ENCODE data around the gene ARX.
A peak's percentile ranks its signal among the peaks of the same experiment; 100 is the strongest.

The ARX gene

GRCh38 chrX:25015486-25016360 lies at the start of gene ARX:
ARX (minus strand) TSS chrX:25015965; CDS start chrX:25015737, 228 bp downstream.
- no peak for DNase-seq

- no peak for DNase-seq
These were observed 43.5 kb upstream of the ARX start for GRCh38 chrX:25059273-25059672.

DNA sequence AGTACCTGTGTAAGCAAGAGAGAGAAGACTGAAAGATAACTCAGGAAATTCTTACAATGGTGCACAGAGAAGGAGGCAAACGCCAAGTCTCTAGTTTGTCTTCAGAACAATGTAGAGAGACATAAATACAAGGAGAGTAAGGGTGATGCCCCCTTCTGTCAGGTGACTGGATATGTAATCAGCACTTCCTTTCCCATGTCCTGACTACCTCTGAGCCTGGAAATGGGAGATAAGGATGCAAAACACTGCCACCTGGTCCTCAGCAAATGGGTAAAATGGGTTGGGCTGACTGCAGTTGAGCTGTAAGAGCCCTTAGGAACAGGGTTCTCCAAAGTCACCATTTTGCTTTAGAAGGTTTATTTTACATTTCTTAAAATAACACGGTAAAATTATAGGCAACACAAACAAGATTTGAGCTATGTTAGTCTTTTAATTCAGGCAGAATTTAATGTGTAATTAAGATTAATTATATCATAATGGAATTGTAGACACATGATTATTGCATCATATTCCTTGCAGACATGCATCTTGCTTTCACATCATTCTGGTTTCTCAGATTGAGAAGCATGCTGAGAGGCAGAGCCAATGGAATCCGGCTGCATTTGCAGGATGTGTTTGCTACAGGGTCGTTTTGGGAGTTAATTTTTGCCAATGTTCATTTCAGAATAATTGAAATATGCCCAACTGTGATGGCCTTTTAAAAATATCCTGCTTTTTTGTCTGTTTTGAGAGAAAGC lies 37.2 kb upstream of the ARX start:
- DNase-seq, result no peak

GRCh38 chrX:25049971-25050370 lies 34.2 kb upstream of the ARX start:
- no peak for DNase-seq

DNA sequence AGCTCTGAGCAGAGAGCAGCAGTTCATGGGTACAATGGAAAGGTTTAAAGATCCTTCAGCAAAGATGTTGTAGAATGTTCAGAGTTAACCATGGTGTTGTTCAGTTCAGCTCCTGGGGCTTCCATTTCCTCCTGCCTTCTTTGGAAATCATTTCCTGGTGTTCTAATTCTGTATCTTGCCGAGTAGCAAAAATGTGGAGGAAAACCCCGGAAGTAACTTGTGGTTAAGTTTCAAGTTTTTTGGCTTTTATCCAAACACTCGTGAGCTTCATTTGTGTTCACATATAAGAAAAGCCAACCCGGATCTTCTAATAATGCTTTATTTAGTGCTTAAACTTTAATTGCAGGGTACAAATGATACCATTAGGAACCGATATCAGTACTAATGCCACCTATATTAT lies 33.6 kb upstream of the ARX start:
- DNase-seq, result peak; percentile 48 to 60

DNA sequence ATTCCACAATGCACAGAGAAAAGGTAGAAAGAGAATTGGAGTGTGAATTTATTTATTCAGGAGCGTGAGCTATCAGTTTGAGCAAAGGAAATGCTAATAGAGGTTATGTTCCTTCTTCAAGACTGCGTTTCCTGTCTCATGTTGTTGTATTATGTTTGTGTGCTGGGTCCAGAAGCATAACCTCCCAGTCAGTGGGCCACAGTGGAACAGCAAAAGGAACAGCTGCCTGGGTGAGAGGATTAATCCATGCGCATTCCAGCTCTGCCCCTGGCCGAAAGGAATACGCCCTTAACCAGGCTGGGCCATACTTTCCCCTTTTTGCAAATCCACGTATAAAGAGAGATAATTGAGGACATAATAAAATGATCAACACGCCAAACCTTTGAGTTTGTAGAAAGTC lies 32.4 kb upstream of the ARX start:
- no peak for DNase-seq

- DNase-seq, result no peak
These were observed 27.4 kb upstream of the ARX start for GRCh38 chrX:25043192-25043591.

- no peak for DNase-seq
These were observed 23.3 kb upstream of the ARX start for GRCh38 chrX:25039036-25039435.

GRCh38 chrX:25034889-25035288 lies 19.1 kb upstream of the ARX start:
- DNase-seq, result no peak

DNA sequence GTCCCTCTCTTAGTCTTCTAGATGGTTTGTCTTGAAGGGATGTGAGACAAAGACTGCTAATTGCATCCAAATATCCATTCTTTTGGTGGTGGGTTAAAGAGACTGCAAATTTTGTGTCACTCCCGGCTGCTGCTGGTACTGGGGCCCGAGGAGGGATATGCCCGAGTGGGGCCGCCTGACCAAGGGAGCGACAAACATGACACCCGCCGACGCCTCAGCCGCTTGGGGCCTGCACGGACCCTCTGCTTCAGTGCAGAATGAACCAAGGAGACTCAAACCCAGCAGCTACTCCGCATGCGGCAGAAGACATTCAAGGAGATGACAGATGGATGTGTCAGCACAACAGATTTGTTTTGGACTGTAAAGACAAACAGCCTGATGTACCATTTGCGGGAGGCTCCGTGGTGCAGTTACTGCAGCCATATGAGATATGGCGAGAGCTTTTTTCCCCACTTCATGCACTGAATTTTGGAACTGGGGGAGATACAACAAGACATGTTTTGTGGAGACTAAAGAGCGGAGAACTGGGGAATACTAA lies 13.6 kb upstream of the ARX start:
- no peak for DNase-seq

DNA sequence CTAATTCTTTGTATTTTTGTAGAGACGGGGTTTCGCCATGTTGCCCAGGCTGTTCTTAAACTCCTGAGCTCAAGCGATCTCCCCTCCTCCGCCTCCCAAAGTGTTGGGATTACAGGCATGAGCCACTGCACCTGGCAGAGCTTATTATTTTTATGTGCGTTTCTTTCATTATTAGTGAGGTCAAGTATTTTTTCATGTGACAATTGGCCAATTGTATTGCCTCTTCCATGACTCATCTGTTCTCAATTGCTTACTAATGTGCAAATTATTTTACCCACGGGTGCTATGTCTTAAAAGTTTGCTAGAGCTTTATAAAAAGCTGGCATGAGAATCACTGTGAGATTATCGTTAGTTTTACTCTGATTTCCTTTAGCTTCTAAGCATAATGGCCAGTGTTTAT lies 13.0 kb upstream of the ARX start:
- DNase-seq, result no peak

DNA sequence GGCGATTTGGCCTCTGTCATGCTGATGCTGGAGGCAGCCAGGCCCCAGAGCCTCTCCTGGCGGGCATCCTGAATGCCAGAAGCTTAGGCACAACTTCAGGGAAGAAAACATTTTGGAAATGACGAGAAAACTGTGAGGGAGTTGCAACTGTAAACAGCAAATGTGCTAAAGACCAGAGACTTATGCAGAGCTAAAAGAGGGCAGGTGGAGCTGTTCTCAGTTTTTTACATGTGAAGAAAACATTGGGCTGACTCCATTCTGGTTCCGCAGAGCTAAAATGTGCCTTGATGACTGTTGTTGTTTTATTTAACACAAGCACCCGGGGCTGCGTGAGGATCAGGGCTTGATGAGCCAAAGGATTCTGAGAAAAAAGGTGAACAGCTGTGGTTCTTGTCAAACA lies 10.8 kb upstream of the ARX start:
- no peak for DNase-seq

DNA sequence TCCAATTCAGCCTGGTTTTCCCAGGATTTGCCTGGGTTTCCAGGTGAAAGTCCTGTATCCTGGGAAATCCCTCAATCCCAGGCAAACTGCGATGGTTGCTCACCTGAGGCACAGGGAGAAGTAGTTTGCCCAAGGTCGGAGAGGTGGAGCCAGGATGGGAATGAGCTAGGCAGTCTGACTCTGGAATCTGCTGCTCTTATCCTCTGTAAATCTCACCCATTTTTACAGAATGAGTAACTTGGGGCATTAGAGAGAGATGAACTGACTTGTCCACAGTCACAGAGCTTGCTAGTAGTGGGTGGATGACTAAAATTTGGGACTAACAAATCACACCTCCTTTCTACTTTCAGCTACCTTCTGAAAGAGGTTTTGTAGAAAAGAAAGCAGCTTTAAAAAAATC lies 9.8 kb upstream of the ARX start:
- no peak for DNase-seq

GRCh38 chrX:25023908-25024307 lies 8.1 kb upstream of the ARX start:
- no peak for DNase-seq

- no peak for DNase-seq
These were observed 6.9 kb upstream of the ARX start for GRCh38 chrX:25022499-25023325.

DNA sequence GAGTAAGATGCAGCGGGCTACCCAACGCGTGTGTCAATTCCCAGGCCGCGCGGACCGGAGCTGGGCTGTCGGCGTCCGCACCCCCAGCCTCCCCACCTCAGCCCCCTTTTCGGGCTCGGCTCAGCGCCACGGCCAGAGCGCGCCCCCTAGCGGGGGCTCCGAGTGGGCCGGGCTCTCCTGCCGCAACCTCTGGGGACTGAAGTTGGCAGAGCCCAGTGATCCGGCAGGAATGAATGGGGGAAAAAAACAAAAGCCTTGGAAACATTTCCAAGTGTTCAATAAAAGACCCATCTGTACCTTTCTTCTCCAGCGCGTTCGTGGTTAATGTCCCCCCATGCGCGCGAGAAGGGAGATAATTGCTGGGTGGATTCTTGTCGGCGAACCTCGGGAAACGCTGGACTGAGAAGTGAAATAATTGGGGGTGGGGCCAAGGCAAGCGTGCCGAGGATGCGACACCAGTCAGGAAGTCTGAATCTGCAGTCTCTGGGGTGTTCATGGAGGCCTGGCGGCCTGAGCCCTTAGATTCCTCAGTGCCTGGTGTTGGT lies 5.2 kb upstream of the ARX start:
- no peak for DNase-seq

DNA sequence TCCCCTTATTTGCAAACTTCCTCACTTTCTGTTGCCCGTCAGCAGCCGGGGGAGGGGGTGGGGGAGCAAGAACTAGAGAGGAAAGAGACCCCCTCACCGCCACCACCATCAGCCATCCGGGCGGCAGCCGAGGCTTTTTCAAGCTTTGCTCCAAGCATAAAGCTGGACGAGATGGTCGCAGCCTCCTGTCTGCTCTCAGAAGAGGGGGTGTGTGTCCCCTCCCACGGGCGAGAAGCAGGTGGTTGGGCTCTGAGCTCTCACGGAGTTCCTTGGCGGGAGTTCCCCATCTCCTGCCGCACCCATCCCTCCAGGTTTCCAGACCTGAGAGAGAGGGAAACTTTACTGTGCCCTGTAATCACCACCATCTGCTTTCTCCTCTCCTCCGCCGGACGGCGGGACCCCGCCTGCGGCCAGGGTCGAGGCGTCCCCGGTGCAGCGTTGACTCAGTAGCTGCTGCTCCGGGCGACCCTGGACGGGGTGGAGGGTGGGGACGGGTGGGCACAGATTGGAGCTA lies 4.7 kb upstream of the ARX start:
- no peak for DNase-seq

DNA sequence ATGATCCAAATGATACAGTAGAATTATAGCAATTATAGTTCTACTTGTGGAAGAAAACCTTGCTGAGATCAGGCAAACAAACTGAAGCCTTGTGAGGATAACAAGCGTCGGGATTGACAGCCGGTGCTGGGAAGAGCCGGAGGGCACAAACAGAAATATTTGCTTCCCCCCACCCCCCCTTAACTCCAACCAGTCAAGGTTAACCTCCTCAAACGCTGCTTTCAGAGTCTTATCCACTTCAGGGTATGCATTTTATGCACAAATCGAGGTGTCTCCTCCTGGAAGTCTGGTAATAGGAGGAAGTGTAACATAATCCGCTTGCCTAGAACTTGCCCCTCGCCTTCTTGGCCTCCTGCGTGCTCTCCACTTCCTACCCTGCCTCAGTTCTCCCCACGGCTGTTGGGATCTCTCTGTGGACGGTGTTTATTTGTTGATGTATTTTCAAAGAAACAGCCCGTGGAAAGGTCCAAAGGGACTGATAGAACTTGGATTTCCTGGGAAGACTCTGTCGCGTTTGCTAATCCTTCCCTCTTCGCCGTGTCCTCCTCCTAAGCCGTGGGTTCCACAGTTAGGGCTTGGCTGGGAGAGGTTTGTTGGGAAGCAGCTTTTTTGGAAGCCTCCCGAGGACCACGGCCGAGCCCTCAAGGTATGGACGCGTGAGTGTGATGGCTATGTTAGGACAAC lies 4.1 kb upstream of the ARX start:
- DNase-seq, result no peak

DNA sequence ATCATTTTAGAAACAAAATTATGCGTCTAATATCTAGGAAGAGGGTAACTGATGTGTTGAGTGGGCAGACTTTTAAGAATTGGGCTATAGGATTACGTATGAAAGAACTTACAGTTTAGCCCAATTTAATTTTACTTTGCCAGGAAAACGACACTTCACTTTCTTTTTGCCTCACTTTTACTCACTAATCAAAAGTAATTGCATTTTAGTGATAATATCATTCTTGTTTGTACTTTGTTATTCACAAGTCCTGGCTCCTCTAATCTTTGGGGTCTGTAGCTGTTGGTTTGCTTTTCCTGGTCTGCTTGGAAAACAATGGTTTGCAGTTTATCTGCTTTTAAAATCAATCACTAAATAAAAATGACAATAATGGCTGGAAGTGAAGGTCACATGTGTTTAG lies 2.9 kb upstream of the ARX start:
- no peak for DNase-seq

- no peak for DNase-seq
These were observed 2.0 kb upstream of the ARX start for GRCh38 chrX:25017667-25018247.

- no peak for DNase-seq
These were observed 1.3 kb upstream of the ARX start for GRCh38 chrX:25016938-25017598.

Measured in Kasumi-1 (cell line).